Fibroblast of peridontal ligament (primary cell): ENCODE data around the gene HACL1.

Experiments used
- DNase-seq: peaks from one replicate; pipeline ENCODE4 v3.0.0-alpha.2; 2010; ENCODE audit errors: extremely low read depth

The HACL1 gene

GRCh38 chr3:15527031-15527459 is 74.3 kb downstream of the HACL1 start:
- peak; percentile 12 for DNase-seq

- DNase-seq = no peak
Measured at GRCh38 chr3:15525790-15526189, 75.6 kb downstream of the HACL1 start.

DNA sequence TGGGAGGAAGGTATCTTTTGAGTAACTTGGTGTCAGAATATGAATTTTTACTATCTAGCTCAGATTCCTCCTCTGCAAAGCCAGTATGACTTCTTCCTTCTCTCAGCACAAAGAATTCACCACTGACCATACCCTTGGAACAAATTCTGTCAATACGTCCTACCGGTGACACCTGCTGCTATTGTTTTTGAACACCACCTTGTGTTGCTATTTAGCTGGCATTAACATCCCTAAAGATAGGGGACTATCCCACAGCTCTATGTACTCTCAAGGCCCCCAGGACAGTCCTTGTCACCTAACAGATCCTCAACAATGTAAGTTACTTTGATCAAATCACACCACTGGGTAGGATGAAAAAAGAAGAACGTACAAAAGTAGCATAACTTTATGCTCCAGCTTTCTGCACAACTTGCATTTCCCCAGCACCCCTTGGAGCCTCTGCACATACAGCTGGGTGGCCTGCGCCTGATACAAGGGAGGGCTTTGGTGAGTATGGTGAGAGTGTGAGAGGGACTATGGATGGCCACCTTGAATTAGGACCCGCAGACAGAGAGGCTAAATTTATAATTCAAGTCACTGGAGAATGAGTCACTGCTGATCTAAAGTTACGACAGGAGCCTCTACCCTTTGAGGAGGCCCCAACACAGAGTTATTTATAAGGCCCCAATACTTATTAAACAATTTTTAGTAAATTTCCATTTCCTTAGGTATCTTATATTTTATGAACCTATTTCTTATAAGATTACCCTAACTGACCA is 77.5 kb downstream of the HACL1 start:
- no peak for DNase-seq

DNA sequence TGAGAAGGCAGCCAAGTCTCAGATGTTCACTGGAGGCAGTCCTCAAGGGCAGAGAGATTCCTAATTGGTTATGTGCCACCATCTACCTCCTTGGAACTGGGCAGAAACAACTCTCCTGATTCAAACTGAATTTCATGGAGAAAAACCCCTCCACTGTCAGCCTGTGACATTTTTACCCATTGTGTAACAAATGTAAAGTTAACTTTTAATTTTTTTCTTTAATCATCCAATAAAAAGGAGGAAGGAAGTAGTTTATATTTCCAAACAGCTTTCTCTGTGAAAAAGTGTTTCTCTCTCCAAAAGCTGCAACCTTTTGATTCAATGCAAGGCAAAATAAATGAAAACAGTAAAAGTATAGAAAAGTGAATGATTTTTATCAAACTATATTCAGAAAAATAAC is 79.4 kb downstream of the HACL1 start:
- DNase-seq = no peak

- no peak for DNase-seq
Measured at GRCh38 chr3:15521573-15521965, 79.8 kb downstream of the HACL1 start, which contains the start of gene COLQ. Gene COLQ, minus strand, starts transcription at chr3:15521706. Its CDS starts 81 bp downstream, at chr3:15521625.

- no peak for DNase-seq
Measured at GRCh38 chr3:15520804-15521572, 80.4 kb downstream of the HACL1 start.

DNA sequence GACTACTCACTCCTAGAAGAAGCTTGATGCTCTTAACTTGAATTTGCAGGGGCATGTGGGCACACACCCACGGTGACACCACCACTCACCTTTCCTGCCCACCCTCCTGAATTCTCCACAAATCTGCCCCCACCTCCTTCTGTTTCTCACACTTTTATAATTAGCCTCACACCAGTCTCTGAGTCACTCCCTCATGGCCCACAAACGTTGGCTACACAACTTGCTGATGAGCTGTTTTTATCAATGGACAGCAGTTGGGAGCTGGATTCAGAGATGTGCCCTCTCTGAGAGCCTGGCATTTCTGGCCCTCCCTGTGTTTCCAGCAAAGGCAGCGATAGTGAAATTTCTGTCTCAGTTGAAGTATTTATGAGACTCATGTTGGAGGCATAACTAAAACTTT is 81.2 kb downstream of the HACL1 start:
- no peak for DNase-seq

GRCh38 chr3:15519096-15519495 is 82.3 kb downstream of the HACL1 start:
- DNase-seq = no peak

- no peak for DNase-seq
Measured at GRCh38 chr3:15514663-15515340, 86.6 kb downstream of the HACL1 start.

DNA sequence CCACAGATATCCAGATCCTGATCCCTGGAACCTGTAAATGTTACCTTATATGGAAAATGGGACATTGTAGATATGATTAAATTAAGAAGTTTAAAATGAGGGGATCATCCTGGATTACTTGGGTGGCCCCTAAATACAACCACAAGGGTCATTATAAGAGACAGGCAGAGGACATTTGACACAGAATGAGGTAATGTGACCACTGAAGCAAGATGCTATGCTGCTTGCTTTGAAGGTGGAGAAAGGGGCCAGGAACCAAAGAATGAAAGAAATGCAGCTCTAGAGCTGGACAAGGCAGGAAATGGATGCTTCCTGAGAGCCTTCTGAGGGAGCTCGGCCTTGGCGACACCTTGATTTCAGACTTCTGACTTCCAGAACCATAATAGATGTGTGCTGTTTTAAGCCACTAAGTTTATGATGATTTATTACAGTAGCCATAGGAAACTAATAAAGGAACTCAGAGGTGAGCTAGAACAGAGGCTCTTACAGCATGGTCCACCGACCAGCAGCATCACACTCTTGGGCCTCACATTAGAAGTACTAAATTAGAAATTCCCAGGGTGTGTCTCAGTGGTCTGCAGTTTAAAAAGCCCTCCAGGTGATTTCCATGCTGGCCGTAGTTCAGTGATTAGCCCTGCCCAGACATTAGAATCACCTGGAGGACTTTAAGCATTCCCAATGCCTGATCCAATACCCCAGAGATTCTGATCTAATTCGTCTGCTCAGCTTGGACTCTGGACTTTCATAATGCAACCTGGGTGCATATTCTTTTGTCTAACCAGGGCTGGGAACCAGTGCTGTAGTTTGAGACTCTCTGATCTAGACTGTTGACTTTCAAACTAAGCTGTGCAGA is 87.3 kb downstream of the HACL1 start:
- DNase-seq = no peak

- DNase-seq = no peak
Measured at GRCh38 chr3:15513116-15513515, 88.3 kb downstream of the HACL1 start.

DNA sequence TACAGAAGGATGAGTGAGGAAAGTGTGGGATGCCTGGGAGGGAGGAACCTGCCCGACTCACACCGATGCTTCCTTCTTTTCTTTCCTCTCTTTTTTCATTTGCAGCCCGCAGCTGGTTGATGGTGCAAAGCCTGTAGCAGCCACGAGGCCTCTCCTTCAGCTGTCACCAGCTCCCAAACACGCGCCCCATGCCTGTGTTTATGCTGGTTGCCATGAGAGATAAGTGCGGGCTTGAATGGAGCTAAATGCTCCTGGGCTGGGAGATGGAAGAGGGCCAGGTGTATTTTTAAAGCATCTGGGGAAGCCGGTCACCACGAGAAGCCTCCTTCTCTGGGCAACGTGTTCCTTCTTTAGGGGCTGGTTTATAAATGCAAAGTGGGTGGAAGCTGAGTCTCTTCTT is 89.2 kb downstream of the HACL1 start:
- DNase-seq = peak; percentile 46

- no peak for DNase-seq
Measured at GRCh38 chr3:15511156-15511555, 90.2 kb downstream of the HACL1 start.
